GM23338 (cell line): ENCODE data around the gene HRC.

Experiments
- CREB1 ChIP-seq: fragments of 250-450 bp; sonication (Bioruptor Pico); IDR thresholded peaks from 2 replicates; pipeline ENCODE4 v1.5.0; 2020; ENCODE audit warnings: low read depth, mild to moderate bottlenecking, moderate library complexity
- CTCF ChIP-seq, 2 experiments: fragments of 200-600 bp in 1 of 2; sonication (generic) in 1 of 2; conservative IDR thresholded peaks; 2 replicates each; pipeline versions ENCODE4 v1.5.1 to v1.6.1; 2016 to 2017; ENCODE audit warnings: antibody characterized with exemption in 2 of 2, low read depth in 2 of 2, mild to moderate bottlenecking in 2 of 2, moderate library complexity in 1 of 2
- ETS1 ChIP-seq: IDR thresholded peaks from 2 replicates; pipeline ENCODE4 v1.6.1; 2016; ENCODE audit warnings: antibody characterized with exemption
- EZH2 ChIP-seq: fragments of 200-600 bp; sonication (generic); IDR thresholded peaks from one replicate; pipeline ENCODE4 v1.8.0; 2017; ENCODE audit warnings: antibody characterized with exemption, mild to moderate bottlenecking, low read depth; ENCODE audit not compliant: unreplicated experiment
- POLR2AphosphoS5 ChIP-seq: IDR thresholded peaks from 2 replicates; pipeline ENCODE4 v1.6.1; 2016; ENCODE audit warnings: antibody characterized with exemption, low read depth

GRCh38 chr19:49127674-49128544 lies 27.3 kb downstream of the HRC start:
- peak; percentile 45; the same call in 1 of the 2 replicates for TF ChIP-seq CREB1
- TF ChIP-seq POLR2AphosphoS5: peak; percentile 97
- no peak for TF ChIP-seq EZH2
- TF ChIP-seq CTCF (conservative IDR thresholded peaks at IDR 0.05; ENCODE audit: low read depth in 2 of 2): no peak
- no peak for TF ChIP-seq ETS1
